GM23338 (cell line): ENCODE data around the gene GLUD1.
"Not testable (repeated sequence)": the region's sequence is repeated elsewhere in the genome, so short reads cannot be mapped to it uniquely, and the experiment has no call there.

ENCODE experiments used
- CTCF ChIP-seq, 2 experiments: fragments of 200-600 bp in 1 of 2; sonication (generic) in 1 of 2; conservative IDR thresholded peaks; 2 replicates each; pipeline versions ENCODE4 v1.5.1 to v1.6.1; 2016 to 2017; ENCODE audit warnings: antibody characterized with exemption in 2 of 2, low read depth in 2 of 2, mild to moderate bottlenecking in 2 of 2, moderate library complexity in 1 of 2
- EZH2 ChIP-seq: fragments of 200-600 bp; sonication (generic); IDR thresholded peaks from one replicate; pipeline ENCODE4 v1.8.0; 2017; ENCODE audit warnings: antibody characterized with exemption, mild to moderate bottlenecking, low read depth; ENCODE audit not compliant: unreplicated experiment
- POLR2AphosphoS5 ChIP-seq: IDR thresholded peaks from 2 replicates; pipeline ENCODE4 v1.6.1; 2016; ENCODE audit warnings: antibody characterized with exemption, low read depth
- REST ChIP-seq: IDR thresholded peaks from one replicate; pipeline ENCODE4 v1.6.1; 2018; ENCODE audit warnings: antibody characterized with exemption; ENCODE audit not compliant: unreplicated experiment
- ZNF114 ChIP-seq: fragments of 250-450 bp; sonication (Bioruptor Pico); IDR thresholded peaks from 2 replicates; pipeline ENCODE4 v1.5.0; 2020; ENCODE audit warnings: mild to moderate bottlenecking, moderate library complexity

GRCh38 chr10:87083576-87084290, 10.9 kb downstream of the GLUD1 start:
- TF ChIP-seq REST; ZNF114 (CRISPR knock-in tag); CTCF (conservative IDR thresholded peaks at IDR 0.05; ENCODE audit: low read depth in 2 of 2); POLR2AphosphoS5; EZH2: not testable (repeated sequence)
